ENCODE data around the gene CDS2.

Gene CDS2

GRCh38 chr20:5131502-5131901, 4.7 kb downstream of the CDS2 start:
- no peak overlapping the region for H3K4me3 ChIP-seq (ENCODE audit: insufficient read length, low read depth)
- H3K9me3 ChIP-seq (ENCODE audit: insufficient read depth, low read length), result no peaks in the 10 kb centered on the region
- no peak for DNase-seq (ENCODE audit: low read depth, low spot score)
- TF ChIP-seq YY1 (IDR thresholded peaks at IDR 0.05; ENCODE audit: insufficient read depth, insufficient read length) (no peak), SUZ12 (IDR thresholded peaks at IDR 0.05; ENCODE audit: extremely low read depth, insufficient read depth, insufficient read length) (no peak), ZNF274 (IDR thresholded peaks at IDR 0.05; ENCODE audit: low read depth, low read length) (no peak)
- H3K27me3 ChIP-seq (ENCODE audit: insufficient read depth, insufficient read length), result no peaks in the 10 kb centered on the region
- no peaks in the 10 kb centered on the region for H3K4me1 ChIP-seq (ENCODE audit: insufficient read depth, insufficient read length)
- peaks cover 7% of the 10 kb centered on the region for H3K36me3 ChIP-seq (ENCODE audit: insufficient read depth, insufficient read length, low read length)
- no peak overlapping the region for H3K9ac ChIP-seq (ENCODE audit: insufficient read length, low read depth)

GRCh38 chr20:5133998-5134397, 7.2 kb downstream of the CDS2 start:
- no peaks in the 10 kb centered on the region for H3K4me1 ChIP-seq (ENCODE audit: insufficient read depth, insufficient read length)
- H3K9me3 ChIP-seq (ENCODE audit: insufficient read depth, low read length), result no peaks in the 10 kb centered on the region
- H3K36me3 ChIP-seq (ENCODE audit: insufficient read depth, insufficient read length, low read length), result peaks cover 2% of the 10 kb centered on the region
- H3K4me3 ChIP-seq (ENCODE audit: insufficient read length, low read depth), result no peak overlapping the region
- H3K9ac ChIP-seq (ENCODE audit: insufficient read length, low read depth), result no peak overlapping the region
- no peak for TF ChIP-seq SUZ12 (IDR thresholded peaks at IDR 0.05; ENCODE audit: extremely low read depth, insufficient read depth, insufficient read length)
- TF ChIP-seq ZNF274 (IDR thresholded peaks at IDR 0.05; ENCODE audit: low read depth, low read length), result no peak
- no peak for TF ChIP-seq YY1 (IDR thresholded peaks at IDR 0.05; ENCODE audit: insufficient read depth, insufficient read length)
- DNase-seq (ENCODE audit: low read depth, low spot score), result no peak
- no peaks in the 10 kb centered on the region for H3K27me3 ChIP-seq (ENCODE audit: insufficient read depth, insufficient read length)

GRCh38 chr20:5135363-5136012, 8.7 kb downstream of the CDS2 start:
- H3K9ac ChIP-seq (ENCODE audit: insufficient read length, low read depth), result no peak overlapping the region
- H3K4me3 ChIP-seq (ENCODE audit: insufficient read length, low read depth), result no peak overlapping the region
- TF ChIP-seq SUZ12 (IDR thresholded peaks at IDR 0.05; ENCODE audit: extremely low read depth, insufficient read depth, insufficient read length), result no peak
- no peak for TF ChIP-seq ZNF274 (IDR thresholded peaks at IDR 0.05; ENCODE audit: low read depth, low read length)
- TF ChIP-seq YY1 (IDR thresholded peaks at IDR 0.05; ENCODE audit: insufficient read depth, insufficient read length), result no peak
- no peaks in the 10 kb centered on the region for H3K4me1 ChIP-seq (ENCODE audit: insufficient read depth, insufficient read length)
- no peaks in the 10 kb centered on the region for H3K9me3 ChIP-seq (ENCODE audit: insufficient read depth, low read length)
- no peaks in the 10 kb centered on the region for H3K27me3 ChIP-seq (ENCODE audit: insufficient read depth, insufficient read length)
- H3K36me3 ChIP-seq (ENCODE audit: insufficient read depth, insufficient read length, low read length), result no peaks in the 10 kb centered on the region
- no peak for DNase-seq (ENCODE audit: low read depth, low spot score)

GRCh38 chr20:5136096-5136495, 9.3 kb downstream of the CDS2 start:
- no peak overlapping the region for H3K4me3 ChIP-seq (ENCODE audit: insufficient read length, low read depth)
- no peaks in the 10 kb centered on the region for H3K36me3 ChIP-seq (ENCODE audit: insufficient read depth, insufficient read length, low read length)
- H3K27me3 ChIP-seq (ENCODE audit: insufficient read depth, insufficient read length), result no peaks in the 10 kb centered on the region
- no peak for DNase-seq (ENCODE audit: low read depth, low spot score)
- no peaks in the 10 kb centered on the region for H3K4me1 ChIP-seq (ENCODE audit: insufficient read depth, insufficient read length)
- no peak for TF ChIP-seq ZNF274 (IDR thresholded peaks at IDR 0.05; ENCODE audit: low read depth, low read length)
- no peak for TF ChIP-seq YY1 (IDR thresholded peaks at IDR 0.05; ENCODE audit: insufficient read depth, insufficient read length)
- TF ChIP-seq SUZ12 (IDR thresholded peaks at IDR 0.05; ENCODE audit: extremely low read depth, insufficient read depth, insufficient read length), result no peak
- no peaks in the 10 kb centered on the region for H3K9me3 ChIP-seq (ENCODE audit: insufficient read depth, low read length)
- H3K9ac ChIP-seq (ENCODE audit: insufficient read length, low read depth), result no peak overlapping the region

- Histone ChIP-seq H3K9ac (ENCODE audit: insufficient read length, low read depth) (no peak overlapping the region), H3K4me3 (ENCODE audit: insufficient read length, low read depth) (no peak overlapping the region), H3K36me3 (ENCODE audit: insufficient read depth, insufficient read length, low read length) (no peaks in the 10 kb centered on the region), H3K4me1 (ENCODE audit: insufficient read depth, insufficient read length) (no peaks in the 10 kb centered on the region), H3K27me3 (ENCODE audit: insufficient read depth, insufficient read length) (no peaks in the 10 kb centered on the region), H3K9me3 (ENCODE audit: insufficient read depth, low read length) (no peaks in the 10 kb centered on the region)
- no peak for DNase-seq (ENCODE audit: low read depth, low spot score)
- TF ChIP-seq YY1 (IDR thresholded peaks at IDR 0.05; ENCODE audit: insufficient read depth, insufficient read length) (no peak), ZNF274 (IDR thresholded peaks at IDR 0.05; ENCODE audit: low read depth, low read length) (no peak), SUZ12 (IDR thresholded peaks at IDR 0.05; ENCODE audit: extremely low read depth, insufficient read depth, insufficient read length) (no peak)
These were observed 13.4 kb downstream of the CDS2 start for GRCh38 chr20:5140195-5140594.

- no peak for DNase-seq (ENCODE audit: low read depth, low spot score)
- Histone ChIP-seq H3K9me3 (ENCODE audit: insufficient read depth, low read length) (no peaks in the 10 kb centered on the region), H3K27me3 (ENCODE audit: insufficient read depth, insufficient read length) (no peaks in the 10 kb centered on the region), H3K4me1 (ENCODE audit: insufficient read depth, insufficient read length) (no peaks in the 10 kb centered on the region), H3K9ac (ENCODE audit: insufficient read length, low read depth) (no peak overlapping the region), H3K36me3 (ENCODE audit: insufficient read depth, insufficient read length, low read length) (no peaks in the 10 kb centered on the region), H3K4me3 (ENCODE audit: insufficient read length, low read depth) (no peak overlapping the region)
- TF ChIP-seq ZNF274 (IDR thresholded peaks at IDR 0.05; ENCODE audit: low read depth, low read length) (no peak), SUZ12 (IDR thresholded peaks at IDR 0.05; ENCODE audit: extremely low read depth, insufficient read depth, insufficient read length) (no peak), YY1 (IDR thresholded peaks at IDR 0.05; ENCODE audit: insufficient read depth, insufficient read length) (no peak)
These were observed 14.8 kb downstream of the CDS2 start for GRCh38 chr20:5141615-5142014.

- no peak overlapping the region for H3K4me3 ChIP-seq (ENCODE audit: insufficient read length, low read depth)
- no peaks in the 10 kb centered on the region for H3K36me3 ChIP-seq (ENCODE audit: insufficient read depth, insufficient read length, low read length)
- H3K27me3 ChIP-seq (ENCODE audit: insufficient read depth, insufficient read length), result no peaks in the 10 kb centered on the region
- no peak for DNase-seq (ENCODE audit: low read depth, low spot score)
- H3K4me1 ChIP-seq (ENCODE audit: insufficient read depth, insufficient read length), result no peaks in the 10 kb centered on the region
- H3K9ac ChIP-seq (ENCODE audit: insufficient read length, low read depth), result no peak overlapping the region
- no peaks in the 10 kb centered on the region for H3K9me3 ChIP-seq (ENCODE audit: insufficient read depth, low read length)
- TF ChIP-seq YY1 (IDR thresholded peaks at IDR 0.05; ENCODE audit: insufficient read depth, insufficient read length) (no peak), ZNF274 (IDR thresholded peaks at IDR 0.05; ENCODE audit: low read depth, low read length) (no peak), SUZ12 (IDR thresholded peaks at IDR 0.05; ENCODE audit: extremely low read depth, insufficient read depth, insufficient read length) (no peak)
These were observed 17.0 kb downstream of the CDS2 start for GRCh38 chr20:5143851-5144250.

Measured in NT2/D1 (cell line).